HK-2 (cell line): Measurements from ENCODE around the gene MACROD2.

Source experiments
- DNase-seq: peaks from one replicate; pipeline ENCODE4 v3.0.0-alpha.2; 2018; ENCODE audit not compliant: unreplicated experiment

Gene MACROD2

GRCh38 chr20:14647016-14647415 lies 651.7 kb downstream of the MACROD2 start:
- no peak for DNase-seq

- DNase-seq: no peak
Observed at GRCh38 chr20:14649662-14650061, 654.3 kb downstream of the MACROD2 start.

DNA sequence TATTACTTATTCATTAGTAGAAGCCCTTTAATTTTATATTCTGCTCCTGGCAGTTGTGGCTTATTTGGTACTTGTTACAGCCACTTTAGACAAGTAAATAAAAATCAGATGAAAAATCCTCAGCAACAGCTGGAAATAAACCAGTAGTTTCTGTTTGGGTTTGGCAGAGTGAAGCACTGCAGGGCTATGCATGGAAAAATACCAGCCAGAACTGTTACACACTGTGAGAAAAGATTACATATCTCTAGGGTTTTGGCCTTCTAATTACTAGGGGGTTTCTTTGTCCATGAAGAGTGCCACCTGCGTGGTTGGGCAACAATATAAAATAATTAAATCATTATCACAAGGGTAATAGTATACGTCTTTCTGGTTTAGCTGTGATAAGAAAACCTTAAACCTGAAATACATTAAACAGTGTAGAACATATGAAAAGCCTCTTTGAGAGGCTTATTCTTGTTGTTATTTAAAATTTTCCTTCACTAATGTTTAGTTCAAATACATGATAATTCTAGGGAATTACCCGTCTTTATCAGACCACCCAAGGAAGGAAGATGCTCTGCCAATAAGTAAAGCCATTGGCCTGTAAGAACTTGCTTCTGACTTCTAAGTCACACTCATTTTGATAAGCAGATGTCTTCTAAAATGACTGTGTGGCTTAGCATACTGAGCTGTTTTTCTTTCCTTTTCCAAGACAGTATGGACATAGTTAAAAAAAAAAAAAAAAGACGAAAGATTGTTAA lies 662.1 kb downstream of the MACROD2 start:
- DNase-seq: no peak

- DNase-seq: no peak
Observed at GRCh38 chr20:14664101-14664500, 668.8 kb downstream of the MACROD2 start.

GRCh38 chr20:14666696-14667095 lies 671.4 kb downstream of the MACROD2 start:
- no peak for DNase-seq

DNA sequence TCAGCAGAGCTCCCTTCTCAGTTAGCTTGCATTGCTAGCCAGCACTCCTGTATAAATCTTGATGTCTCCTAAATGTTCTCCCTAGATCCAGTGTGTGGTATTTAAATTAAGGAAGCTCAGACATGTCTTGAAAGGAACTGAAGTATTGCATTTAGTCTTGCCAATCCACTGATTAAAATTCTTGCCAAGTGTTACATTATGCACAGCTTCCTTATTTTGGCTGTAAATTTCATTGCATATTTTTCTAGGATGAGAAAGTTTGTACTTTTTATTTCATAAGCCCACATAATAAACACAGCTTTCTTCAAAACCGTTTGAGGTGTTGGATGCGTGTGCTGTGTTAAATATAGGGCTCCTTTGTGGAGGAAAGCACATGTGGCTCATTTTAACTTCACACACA lies 671.9 kb downstream of the MACROD2 start:
- DNase-seq: no peak

DNA sequence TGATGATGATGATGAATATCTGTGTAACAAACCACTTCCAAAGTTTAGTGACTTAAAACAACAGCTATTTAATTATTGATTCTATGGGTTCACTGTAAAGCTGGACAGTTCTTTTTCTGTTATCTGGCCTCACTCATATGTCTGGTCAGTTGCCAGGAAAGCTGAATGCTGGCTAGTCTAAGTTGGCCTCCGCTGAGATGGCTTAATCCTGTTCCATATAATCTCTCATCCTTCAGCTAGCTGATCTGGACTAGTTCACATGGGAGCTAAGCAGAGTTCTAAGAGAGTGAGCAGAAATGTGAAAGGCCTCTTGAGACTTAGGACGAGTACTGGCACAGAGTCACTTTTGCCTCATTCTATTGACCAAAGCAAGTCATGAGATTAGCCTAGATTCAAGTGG lies 676.8 kb downstream of the MACROD2 start:
- DNase-seq: no peak

- no peak for DNase-seq
Observed at GRCh38 chr20:14673164-14673563, 677.8 kb downstream of the MACROD2 start.

- DNase-seq: no peak
Observed at GRCh38 chr20:14677455-14677854, 682.1 kb downstream of the MACROD2 start.

DNA sequence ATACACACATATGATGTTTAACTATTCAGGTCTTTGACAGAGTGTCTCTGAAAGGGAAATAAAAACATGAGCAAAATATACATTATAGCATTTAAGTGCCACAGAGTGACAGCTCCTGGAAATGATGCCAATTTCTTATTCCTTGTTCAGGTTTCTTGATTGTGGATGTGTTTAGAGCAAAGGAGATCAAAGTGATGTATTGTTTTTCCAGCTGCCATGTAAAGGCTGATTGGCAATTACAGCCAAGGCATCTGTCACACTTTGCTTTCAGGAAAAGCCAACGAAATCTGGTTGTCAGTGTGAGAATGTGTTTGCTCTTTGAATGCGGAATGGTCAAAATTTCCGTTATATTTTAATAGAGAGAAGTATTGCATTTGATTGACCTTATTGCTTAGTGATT lies 689.9 kb downstream of the MACROD2 start:
- DNase-seq: no peak

DNA sequence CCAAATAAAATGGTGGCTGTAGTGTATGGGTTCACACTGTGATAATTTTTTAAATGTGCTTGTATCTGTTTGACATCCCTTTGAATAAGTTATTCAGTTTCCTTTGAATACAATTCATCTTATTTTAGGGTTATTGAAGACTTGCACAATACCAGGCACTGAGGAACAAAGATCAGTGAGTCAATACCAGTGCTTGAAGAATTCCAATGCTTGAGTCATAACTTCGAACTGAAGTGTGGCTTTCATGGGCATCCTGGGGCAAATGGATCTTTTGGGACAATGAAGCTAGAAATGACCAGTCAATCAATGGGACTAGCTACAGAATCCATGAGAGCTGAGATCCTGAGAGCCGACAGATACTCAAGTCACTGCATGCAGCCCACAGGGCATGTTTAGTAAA lies 692.0 kb downstream of the MACROD2 start:
- no peak for DNase-seq

- DNase-seq: no peak
Observed at GRCh38 chr20:14688005-14688404, 692.7 kb downstream of the MACROD2 start.

GRCh38 chr20:14691994-14692393 lies 696.7 kb downstream of the MACROD2 start:
- DNase-seq: no peak

DNA sequence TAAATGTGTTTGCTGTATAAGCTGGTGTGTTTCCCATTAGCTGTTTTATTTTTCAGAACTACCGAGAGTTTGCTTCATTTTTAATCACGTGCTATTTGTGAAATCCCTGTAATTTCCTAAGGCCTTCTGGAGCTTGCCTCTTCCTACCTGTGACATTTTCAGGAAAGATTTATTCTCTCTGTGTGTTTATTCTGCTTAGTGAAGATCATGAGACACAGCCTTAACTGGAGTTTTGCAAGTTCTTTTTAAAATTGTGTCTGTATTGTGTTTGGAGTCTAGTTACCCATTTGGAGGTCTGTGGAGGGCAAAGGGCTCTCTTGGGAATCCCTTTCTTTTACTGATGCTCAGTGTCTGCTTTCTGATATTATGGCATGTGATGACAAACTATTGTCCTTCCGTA lies 701.2 kb downstream of the MACROD2 start:
- no peak for DNase-seq

- DNase-seq: no peak
Observed at GRCh38 chr20:14696937-14697336, 701.6 kb downstream of the MACROD2 start.

DNA sequence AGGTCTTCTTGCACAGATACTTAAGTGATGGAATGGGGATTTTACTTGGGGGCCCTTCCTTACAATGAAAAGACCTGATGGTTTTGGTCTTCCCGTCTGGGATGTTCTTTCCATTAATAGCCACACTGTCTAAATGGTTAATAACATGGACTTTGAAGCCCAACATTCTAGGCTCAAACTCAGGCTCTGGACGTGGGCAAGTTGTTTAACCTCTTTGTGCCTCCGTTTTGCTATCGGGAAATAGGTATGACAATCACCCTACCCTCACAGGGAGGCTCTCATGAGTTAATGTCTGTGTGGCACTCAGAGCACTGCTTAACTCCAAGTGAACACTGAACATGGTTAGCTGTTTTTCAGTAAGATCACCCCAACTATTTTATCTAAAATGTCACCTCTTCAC lies 702.8 kb downstream of the MACROD2 start:
- DNase-seq: no peak

GRCh38 chr20:14698605-14699373 lies 703.5 kb downstream of the MACROD2 start:
- no peak for DNase-seq

DNA sequence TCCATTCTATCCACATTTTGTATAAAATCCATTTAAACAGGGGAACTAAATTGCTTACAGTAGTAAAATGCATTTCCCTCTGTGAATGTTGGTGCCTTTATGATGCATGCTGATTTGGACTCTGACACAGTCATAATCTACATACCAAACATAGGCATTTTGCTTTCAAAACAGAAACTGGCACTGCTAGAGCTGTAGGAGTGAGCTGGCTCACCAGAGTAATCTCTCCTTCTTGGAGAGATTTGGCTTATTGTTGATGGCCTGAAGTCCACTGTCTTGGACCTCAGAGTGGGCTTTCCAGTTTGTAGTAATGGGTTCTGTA lies 705.3 kb downstream of the MACROD2 start:
- no peak for DNase-seq

DNA sequence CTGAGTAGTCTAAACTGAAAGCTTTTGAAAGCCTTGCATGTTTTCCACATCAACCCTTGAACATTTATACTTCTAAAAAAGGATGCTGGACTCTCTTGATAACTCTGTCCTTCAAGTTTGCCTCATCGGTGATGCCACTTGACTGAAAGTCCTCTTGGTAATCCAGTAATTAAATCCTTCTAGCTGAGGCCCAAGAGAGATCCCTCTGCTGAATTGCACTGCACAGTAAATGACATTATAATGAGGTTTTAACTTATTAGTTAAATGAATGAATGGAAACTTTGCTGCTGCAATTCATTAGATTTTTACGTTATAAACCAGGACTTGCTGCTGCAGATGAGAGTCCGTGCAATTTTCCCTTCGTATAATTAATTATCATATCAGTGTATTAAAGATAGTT lies 706.0 kb downstream of the MACROD2 start:
- no peak for DNase-seq

DNA sequence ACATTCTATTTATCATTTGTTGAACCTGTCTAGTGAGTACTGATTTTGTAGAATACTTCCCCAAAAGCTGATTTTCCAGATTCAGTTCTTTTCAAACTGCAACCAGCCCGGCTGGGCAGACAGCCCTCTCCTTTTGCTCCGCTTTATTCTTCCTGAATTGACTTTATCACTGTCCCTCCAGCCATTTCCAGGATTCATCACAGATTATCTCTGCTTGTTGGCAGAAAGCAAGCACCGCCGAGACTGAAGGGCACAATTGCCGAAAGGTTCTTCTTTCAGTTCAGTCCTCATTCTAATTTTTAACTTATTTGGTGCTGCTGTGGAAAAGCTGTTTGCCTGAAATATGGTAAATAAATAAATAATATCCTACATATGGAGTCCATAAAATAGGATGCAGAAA lies 711.2 kb downstream of the MACROD2 start:
- DNase-seq: no peak

DNA sequence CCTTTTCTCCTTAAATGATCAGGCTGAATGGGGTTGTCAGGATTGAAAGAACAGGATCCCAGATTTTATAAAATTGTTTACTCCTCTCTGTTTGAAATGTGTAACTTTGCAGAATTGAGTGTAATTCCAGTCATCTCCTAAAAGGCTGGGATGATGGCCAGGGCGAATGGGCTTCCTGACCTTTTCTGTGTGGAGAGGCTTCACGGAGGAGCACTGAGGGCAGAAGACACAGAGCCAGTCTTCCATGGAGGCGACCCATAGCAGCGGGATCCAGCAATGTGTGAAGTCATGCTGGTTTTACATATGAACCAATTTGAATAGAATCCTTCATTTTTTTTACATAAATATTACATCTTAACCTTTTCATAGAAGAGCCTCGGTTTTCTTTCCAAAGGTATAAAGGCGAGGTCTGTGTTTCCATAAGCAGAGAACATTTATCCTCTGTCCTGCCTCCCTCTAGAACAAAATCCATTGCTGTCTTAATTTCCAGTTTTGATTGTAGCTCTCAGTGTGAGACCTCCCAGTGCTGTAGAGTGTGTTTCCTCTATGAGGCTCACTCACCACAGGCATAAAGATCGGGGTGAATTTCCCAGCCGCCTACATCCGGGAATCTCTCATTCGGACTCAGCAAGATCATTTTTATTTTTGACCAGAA lies 711.8 kb downstream of the MACROD2 start:
- no peak for DNase-seq

DNA sequence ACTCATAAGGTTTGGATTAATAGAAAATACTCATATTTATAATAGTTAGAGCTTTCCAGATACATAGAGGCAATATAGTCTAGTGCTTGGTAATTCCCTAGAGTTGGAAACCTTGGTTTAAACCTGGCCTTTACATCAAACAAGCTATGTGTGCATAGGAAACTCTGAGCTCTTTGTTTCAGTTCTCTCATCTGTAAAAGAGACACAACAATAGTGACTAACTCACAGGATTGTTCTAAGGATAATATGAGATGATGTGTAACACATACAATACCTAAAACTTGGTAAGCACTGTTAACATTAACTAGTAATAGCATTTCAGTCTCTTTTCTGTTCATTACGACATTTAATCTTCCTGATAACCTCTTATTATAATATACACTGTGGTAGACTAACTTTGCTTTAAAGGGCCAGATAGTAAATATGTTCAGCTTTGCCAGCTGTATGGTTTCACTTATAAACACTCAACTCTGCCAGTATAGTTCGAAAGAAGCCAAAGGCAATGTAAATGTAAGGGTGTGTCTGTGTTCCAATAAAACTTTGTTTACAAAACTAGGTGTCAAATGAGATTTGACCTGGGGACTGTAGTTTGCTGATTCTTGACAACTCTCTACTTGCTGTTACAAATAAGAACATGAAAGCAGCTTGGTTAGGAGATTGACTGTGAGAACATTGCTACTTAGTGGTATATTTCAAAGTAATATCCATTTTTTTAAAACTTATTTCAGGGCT lies 712.7 kb downstream of the MACROD2 start:
- no peak for DNase-seq
